NCI-H2227 (cell line): Measurements from ENCODE around the gene UQCRH.
"Not testable (repeated sequence)": the region's sequence is repeated elsewhere in the genome, so short reads cannot be mapped to it uniquely, and the experiment has no call there.

Experiments used
- DNase-seq: peaks from one replicate; lab custom pipeline; 2025; ENCODE audit not compliant: unreplicated experiment; lab: John Stamatoyannopoulos, UW

UQCRH gene

DNA sequence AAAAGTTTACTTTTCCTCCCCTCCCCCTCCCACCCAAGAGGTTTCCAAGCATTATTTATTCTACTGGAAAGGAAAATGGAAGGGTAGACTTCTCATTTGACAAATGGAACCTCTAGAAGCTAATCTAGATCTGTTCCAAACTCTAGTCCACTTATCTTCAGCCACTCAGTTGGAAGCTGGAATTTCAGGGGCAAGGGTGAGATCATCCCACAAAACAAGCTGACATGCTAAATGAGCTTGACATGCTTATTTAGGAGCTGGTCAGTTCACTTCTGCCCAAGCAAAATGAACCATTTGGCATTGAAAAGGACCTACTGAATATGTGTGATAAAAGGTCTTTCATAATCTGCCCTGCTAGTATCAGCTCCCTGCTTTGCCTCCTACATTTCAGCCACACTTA, 5.1 kb upstream of the UQCRH start:
- DNase-seq: no peak

- DNase-seq: no peak
These were observed 2.7 kb upstream of the UQCRH start for GRCh38 chr1:46300673-46301405.

- DNase-seq: no peak
These were observed 2.1 kb upstream of the UQCRH start for GRCh38 chr1:46301406-46301807.

- peak; percentile 66 for DNase-seq
These were observed 1.5 kb upstream of the UQCRH start for GRCh38 chr1:46301808-46302640.

DNA sequence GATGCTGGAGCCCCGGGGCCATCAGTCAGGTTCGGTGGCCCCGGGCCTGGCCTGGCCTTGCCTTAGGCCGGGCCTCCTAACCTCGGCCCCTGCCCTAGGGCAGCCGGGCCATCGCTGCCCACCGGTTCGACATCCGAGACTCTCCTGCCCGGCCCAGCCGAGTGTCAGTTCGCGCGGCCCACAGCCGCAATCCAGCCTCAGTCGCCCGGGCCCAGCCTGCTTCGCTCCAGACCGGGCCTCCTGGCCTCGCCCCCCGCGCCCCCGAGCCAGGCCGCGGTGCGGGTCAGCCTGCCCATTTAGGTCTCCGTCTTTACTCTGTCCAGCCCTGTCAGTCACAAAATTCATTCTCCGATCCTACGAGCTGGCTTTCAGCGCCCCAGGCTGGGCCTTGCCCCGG, 859 bp upstream of the UQCRH start:
- DNase-seq: peak; percentile 67

GRCh38 chr1:46303872-46304326, 401 bp downstream of the UQCRH start:
- no peak for DNase-seq

DNA sequence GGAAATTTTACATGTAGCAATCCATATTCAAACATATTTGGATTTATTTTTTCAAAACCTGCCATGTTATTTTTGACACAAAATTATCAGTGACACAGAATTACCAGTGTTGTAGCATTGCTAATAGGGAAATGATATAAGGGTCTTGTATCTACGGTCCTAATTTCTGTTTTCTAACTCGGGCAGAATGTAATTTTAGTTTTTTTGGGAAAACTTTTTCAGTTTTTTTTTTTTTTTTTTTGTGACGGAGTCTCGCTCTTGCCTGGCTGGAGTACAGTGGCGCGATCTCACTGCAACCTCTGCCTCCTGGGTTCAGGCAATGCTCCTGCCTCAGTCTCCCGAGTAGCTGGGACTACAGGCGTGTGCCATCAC, 2.6 kb downstream of the UQCRH start:
- no peak for DNase-seq

DNA sequence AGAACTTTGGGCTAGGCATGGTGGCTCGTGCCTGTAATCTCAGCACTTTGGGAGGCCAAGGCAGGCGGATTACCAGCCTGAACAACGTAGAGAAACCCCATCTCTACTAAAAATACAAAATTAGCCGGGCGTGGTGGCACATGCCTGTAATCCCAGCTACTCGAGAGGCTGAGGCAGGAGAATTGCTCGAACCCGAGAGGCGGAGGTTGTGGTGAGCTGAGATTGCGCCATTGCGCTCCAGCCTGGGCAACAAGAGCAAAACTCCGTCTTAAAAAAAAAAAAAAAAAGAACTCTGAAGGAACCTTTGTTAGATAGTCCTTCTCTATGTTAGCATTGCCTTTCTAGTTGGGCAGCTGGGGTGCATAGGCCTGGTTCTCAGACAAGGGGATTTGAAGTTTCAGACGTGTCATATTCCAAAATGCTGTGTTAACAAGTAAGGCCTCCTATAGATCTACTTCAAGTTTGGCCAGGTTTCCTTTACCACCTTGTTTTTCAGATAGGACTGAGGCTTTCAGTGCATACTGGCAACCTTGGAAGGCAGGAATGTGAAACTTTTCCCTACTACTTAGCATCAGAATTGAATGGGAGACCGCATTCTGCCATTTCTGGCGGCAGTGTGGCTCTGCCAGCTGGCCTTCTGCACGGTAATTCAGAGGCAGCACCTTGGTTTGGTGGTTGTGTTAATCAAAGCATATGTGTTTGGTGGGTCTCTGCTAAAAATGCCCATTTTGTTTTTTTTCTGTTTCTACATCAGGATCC, 6.1 kb downstream of the UQCRH start:
- no peak for DNase-seq

GRCh38 chr1:46310321-46310720, 6.8 kb downstream of the UQCRH start:
- DNase-seq: no peak

GRCh38 chr1:46315669-46316403, 12.3 kb downstream of the UQCRH start:
- no peak for DNase-seq

DNA sequence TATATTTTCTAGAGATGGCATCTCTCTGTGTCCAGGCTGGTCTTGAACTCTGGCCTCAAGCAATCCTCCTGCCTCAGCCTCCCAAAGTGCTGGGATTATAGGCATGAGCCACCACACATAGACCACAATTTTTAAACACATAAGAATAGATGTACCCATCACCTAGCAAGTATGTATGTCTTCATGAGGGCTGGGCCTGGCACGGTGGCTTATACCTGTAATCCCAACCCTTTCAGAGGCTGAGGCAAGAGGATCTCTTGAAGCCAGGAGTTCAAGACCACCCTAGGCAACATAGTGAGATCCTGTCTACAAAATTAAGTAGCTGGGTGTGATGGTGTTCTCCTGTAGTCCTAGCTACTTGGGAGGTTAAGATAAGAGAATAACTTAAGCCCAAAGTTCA, 13.8 kb downstream of the UQCRH start:
- DNase-seq: no peak

DNA sequence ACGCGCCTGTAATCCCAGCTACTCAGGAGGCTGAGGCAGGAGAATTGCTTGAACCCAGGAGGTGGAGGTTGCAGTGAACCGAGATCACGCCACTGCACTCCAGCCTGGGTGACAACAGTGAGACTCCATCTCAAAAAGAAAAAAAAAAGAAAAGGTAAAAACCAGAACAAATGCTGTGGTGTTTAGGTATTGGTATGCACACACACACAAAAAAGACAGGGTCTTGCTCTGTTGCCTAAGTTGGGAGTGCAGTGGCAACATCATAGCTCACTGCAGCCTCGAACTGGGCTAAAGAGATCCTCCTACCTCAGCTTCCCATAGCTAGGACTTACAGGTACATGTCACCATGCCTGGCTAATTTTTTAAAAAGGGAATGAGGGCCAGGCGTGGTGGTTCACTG, 15.8 kb downstream of the UQCRH start:
- DNase-seq: not testable (repeated sequence)

DNA sequence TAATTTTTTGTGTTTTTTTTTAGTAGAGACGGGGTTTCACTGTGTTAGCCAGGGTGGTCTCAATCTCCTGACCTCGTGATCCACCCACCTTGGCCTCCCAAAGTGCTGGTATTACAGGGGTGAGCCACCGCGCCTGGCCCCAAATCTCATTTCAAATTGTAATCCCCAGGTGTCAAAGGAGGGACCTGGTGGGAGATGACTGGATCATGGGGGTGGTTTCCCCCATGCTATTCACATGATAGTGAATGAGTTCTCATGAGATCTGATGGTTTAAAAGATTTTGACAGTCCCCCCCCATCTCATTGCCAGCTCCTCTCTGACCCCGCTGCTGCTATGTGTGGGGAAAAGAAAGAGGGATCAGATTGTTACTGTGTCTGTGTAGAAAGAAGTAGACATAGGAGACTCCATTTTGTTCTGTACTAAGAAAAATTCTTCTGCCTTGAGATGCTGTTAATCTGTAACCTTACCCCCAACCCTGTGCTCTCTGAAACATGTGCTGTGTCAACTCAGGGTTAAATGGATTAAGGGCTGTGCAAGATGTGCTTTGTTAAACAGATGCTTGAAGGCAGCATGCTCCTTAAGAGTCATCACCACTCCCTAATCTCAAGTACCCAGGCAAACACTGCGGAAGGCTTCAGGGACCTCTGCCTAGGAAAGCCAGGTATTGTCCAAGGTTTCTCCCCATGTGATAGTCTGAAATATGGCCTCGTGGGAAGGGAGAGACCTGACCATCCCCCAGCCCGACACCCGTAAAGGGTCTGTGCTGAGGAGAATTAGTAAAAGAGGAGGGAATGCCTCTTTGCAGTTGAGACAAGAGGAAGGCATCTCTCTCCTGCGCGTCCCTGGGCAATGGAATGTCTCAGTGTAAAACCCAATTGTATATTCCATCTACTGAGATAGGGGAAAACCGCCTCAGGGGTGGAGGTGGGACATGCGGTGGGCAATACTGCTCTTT, 16.7 kb downstream of the UQCRH start:
- not testable (repeated sequence) for DNase-seq

GRCh38 chr1:46322191-46322590, 18.7 kb downstream of the UQCRH start:
- not testable (repeated sequence) for DNase-seq

- not testable (repeated sequence) for DNase-seq
These were observed 22.0 kb downstream of the UQCRH start for GRCh38 chr1:46325285-46326076.

GRCh38 chr1:46328182-46328581, 24.7 kb downstream of the UQCRH start:
- not testable (repeated sequence) for DNase-seq

- DNase-seq: not testable (repeated sequence)
These were observed 26.3 kb downstream of the UQCRH start for GRCh38 chr1:46329807-46330206.

- not testable (repeated sequence) for DNase-seq
These were observed 26.9 kb downstream of the UQCRH start for GRCh38 chr1:46330381-46330780.
